Fibroblast of lung (primary cell): ENCODE measurements around the gene PARS2. TPM values are rescaled to one million over a fixed set of nuclear protein-coding genes. Genes with fewer than 3 reads are reported as not detected.

ENCODE experiments used
- DNase-seq, 2 donors: peaks; one replicate each; pipeline versions ENCODE4 v3.0.0 to v3.0.0-alpha.2; 2010; ENCODE audit warnings: low read depth in 2 of 2
- H2AFZ ChIP-seq: 2 replicates; pipeline ENCODE4 v1.5.1; 2012; ENCODE audit warnings: low read length, control low read depth, inconsistent platforms
- H3K27ac ChIP-seq: 2 replicates; pipeline ENCODE4 v1.5.1; 2011; ENCODE audit warnings: low read length, control low read depth; ENCODE audit not compliant: insufficient read depth
- H3K27me3 ChIP-seq: 2 replicates; pipeline ENCODE4 v1.5.1; 2011; ENCODE audit warnings: mild to moderate bottlenecking, low read length; ENCODE audit not compliant: control insufficient read depth, insufficient read depth
- H3K36me3 ChIP-seq: 2 replicates; pipeline ENCODE4 v1.5.1; 2011; ENCODE audit warnings: low read length; ENCODE audit not compliant: control insufficient read depth, insufficient read depth
- H3K4me1 ChIP-seq: 2 replicates; pipeline ENCODE4 v1.5.1; 2011; ENCODE audit warnings: low read length; ENCODE audit not compliant: control insufficient read depth, insufficient read depth; ENCODE audit errors: extremely low read depth
- H3K4me2 ChIP-seq: 2 replicates; pipeline ENCODE4 v1.5.1; 2011; ENCODE audit warnings: low read length, control low read depth; ENCODE audit not compliant: insufficient read depth; ENCODE audit errors: extremely low read depth
- H3K4me3 ChIP-seq, 4 experiments: fragments of 200-600 bp in 1 of 4; sonication (generic) in 1 of 4; replicated peaks in 1 of 4; 2 replicates each; pipeline ENCODE4 v1.5.1; 2011 to 2016; ENCODE audit warnings: low read length in 4 of 4, low read depth in 3 of 4, mild to moderate bottlenecking in 3 of 4, control low read depth in 2 of 4, inconsistent platforms in 1 of 4, mixed read lengths in 1 of 4; ENCODE audit not compliant: insufficient read depth in 1 of 4; ENCODE audit errors: control extremely low read depth in 1 of 4
- H3K79me2 ChIP-seq: 2 replicates; pipeline ENCODE4 v1.5.1; 2012; ENCODE audit warnings: mild to moderate bottlenecking, low read length, inconsistent platforms; ENCODE audit not compliant: control insufficient read depth, insufficient read depth
- H3K9ac ChIP-seq: 2 replicates; pipeline ENCODE4 v1.5.1; 2011; ENCODE audit warnings: mild to moderate bottlenecking, low read length, control low read depth; ENCODE audit not compliant: insufficient read depth
- H3K9me3 ChIP-seq: 2 replicates; pipeline ENCODE4 v1.5.1; 2012; ENCODE audit warnings: low read depth, low read length; ENCODE audit not compliant: control insufficient read depth, insufficient read depth
- H4K20me1 ChIP-seq: 2 replicates; pipeline ENCODE4 v1.5.1; 2011; ENCODE audit warnings: low read length; ENCODE audit not compliant: control insufficient read depth, insufficient read depth; ENCODE audit errors: extremely low read depth
- EZH2 ChIP-seq: IDR thresholded peaks from 2 replicates; pipeline ENCODE4 v1.5.1; 2012; ENCODE audit warnings: low read length, control low read depth, mild to moderate bottlenecking; ENCODE audit errors: missing control alignments
- polyA plus RNA-seq, 2 donors: library from polyadenylated mRNA; depleted of rRNA in 1 of 2; stranded (reverse) in 1 of 2; unstranded in 1 of 2; fragments of >200 nt; gene quantifications; 2 replicates each; pipeline ENCODE4 v1.2.1, GENCODE V29; 2011 to 2012; ENCODE audit warnings: missing spikeins in 1 of 2
- total RNA-seq: library from RNA; depleted of rRNA; stranded (reverse); fragments of >200 nt; gene quantifications from 2 replicates; pipeline ENCODE4 v1.2.1, GENCODE V29; 2014
- TF ChIP-seq, protein P1 (sequence below), 2 donors: IDR thresholded peaks in 1 of 2; conservative IDR thresholded peaks in 1 of 2; 1 replicate in 1 of 2; 2 replicates in 1 of 2; pipeline ENCODE4 v1.5.1; 2011 to 2012; ENCODE audit warnings: low read length in 2 of 2, control low read depth in 1 of 2, inconsistent platforms in 1 of 2, low read depth in 1 of 2, mild to moderate bottlenecking in 1 of 2

Gene PARS2
- total and polyA plus RNA-seq, 2 donors (not counting 1 experiment from before 2014, with no cell fraction given): 3.4 to 5.4 TPM

DNA sequence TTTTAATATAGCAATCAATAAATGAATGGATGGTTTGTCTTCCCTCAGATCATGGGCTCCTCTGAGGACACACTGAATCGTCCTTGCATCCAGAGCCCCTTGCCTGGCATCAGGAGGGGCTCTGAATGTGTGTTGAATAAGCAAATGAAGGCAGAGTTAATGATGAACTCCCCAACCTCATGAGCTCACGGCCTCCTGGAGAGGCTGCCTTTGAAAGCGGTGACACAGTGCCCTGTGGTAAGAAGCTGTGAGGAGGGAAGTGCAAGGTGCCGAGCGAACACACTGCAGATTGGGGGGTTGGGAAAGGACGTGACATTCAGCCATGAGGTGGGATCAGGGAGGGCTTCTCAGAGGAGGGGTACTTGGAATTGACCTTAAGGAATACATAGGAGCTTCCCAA lies 3.2 kb upstream of the PARS2 start:
- no peaks in the 10 kb centered on the region for H3K79me2 ChIP-seq
- H3K9ac ChIP-seq: no peak overlapping the region
- H4K20me1 ChIP-seq: no peaks in the 10 kb centered on the region
- TF ChIP-seq, protein P1, sequence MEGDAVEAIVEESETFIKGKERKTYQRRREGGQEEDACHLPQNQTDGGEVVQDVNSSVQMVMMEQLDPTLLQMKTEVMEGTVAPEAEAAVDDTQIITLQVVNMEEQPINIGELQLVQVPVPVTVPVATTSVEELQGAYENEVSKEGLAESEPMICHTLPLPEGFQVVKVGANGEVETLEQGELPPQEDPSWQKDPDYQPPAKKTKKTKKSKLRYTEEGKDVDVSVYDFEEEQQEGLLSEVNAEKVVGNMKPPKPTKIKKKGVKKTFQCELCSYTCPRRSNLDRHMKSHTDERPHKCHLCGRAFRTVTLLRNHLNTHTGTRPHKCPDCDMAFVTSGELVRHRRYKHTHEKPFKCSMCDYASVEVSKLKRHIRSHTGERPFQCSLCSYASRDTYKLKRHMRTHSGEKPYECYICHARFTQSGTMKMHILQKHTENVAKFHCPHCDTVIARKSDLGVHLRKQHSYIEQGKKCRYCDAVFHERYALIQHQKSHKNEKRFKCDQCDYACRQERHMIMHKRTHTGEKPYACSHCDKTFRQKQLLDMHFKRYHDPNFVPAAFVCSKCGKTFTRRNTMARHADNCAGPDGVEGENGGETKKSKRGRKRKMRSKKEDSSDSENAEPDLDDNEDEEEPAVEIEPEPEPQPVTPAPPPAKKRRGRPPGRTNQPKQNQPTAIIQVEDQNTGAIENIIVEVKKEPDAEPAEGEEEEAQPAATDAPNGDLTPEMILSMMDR (conservative IDR thresholded peaks at IDR 0.05 in 1 of 2, IDR thresholded peaks at IDR 0.05 in 1 of 2; ENCODE audit: low read depth in 1 of 2, low read length in 2 of 2): no peak
- TF ChIP-seq EZH2: no peak
- H3K36me3 ChIP-seq: no peaks in the 10 kb centered on the region
- H3K27ac ChIP-seq: no peak overlapping the region
- H3K4me3 ChIP-seq: no peak overlapping the region
- H3K9me3 ChIP-seq: no peaks in the 10 kb centered on the region
- H3K27me3 ChIP-seq: no peaks in the 10 kb centered on the region
- H3K4me1 ChIP-seq: no peaks in the 10 kb centered on the region
- no peak overlapping the region for H2AFZ ChIP-seq
- no peak for DNase-seq
- no peak overlapping the region for H3K4me2 ChIP-seq

DNA sequence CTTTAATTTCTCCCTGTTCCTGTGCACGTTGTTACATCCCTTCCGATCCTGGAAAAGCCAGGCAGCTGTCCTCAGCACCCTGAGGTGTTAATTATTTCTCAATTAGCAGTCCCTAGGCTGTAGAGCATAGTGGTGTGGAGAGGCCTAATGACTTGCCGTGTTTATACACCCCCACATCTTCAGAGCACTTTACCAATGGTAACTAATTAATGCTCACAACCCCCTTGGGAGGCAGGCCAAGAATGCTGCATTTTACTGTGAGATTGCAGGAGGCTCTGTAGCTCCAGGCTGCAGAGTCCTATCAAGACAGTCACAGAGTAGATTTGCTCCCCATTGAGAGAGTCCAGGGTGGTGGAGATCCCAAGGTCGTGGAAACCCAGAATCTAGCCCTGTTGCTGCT lies 2.4 kb upstream of the PARS2 start:
- H2AFZ ChIP-seq: no peak overlapping the region
- no peaks in the 10 kb centered on the region for H3K36me3 ChIP-seq
- no peaks in the 10 kb centered on the region for H4K20me1 ChIP-seq
- no peak for DNase-seq
- TF ChIP-seq, protein P1 (conservative IDR thresholded peaks at IDR 0.05 in 1 of 2, IDR thresholded peaks at IDR 0.05 in 1 of 2; ENCODE audit: low read depth in 1 of 2, low read length in 2 of 2): no peak
- no peak for TF ChIP-seq EZH2
- no peak overlapping the region for H3K27ac ChIP-seq
- H3K4me2 ChIP-seq: no peak overlapping the region
- H3K27me3 ChIP-seq: no peaks in the 10 kb centered on the region
- no peaks in the 10 kb centered on the region for H3K4me1 ChIP-seq
- H3K79me2 ChIP-seq: no peaks in the 10 kb centered on the region
- no peak overlapping the region for H3K4me3 ChIP-seq
- H3K9ac ChIP-seq: no peak overlapping the region
- H3K9me3 ChIP-seq: no peaks in the 10 kb centered on the region

DNA sequence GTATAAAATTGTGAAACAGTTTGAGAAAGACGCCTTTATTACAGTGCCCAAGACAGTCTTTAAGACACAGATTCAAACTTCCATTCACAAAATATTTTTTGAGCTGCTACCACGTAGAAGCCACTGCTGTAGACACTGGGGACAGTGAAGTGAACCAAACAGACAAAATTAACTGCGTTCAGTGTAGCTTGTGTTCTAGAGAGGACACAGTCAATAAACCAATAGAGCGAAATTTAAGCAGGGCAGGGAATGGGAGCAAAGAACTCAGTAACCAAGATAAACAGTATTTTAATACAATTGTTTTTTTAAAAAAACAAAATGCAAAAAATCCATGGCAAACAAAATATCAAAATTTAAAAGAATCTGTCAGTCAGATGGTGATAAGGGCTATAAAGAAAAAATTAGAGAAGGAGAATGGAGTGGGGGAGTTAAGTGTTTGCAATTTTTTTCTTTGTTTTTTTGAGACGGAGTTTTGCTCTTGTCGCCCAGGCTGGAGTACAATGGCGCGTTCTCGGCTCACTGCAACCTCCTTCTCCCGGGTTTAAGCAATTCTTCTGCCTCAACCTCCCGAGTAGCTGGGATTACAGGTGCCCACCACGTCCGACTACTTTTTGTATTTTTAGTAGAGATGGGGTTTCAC lies 719 bp upstream of the PARS2 start:
- Histone ChIP-seq H3K27ac (peak overlapping the region; percentile 70), H2AFZ (peak overlapping the region; percentile 91), H3K4me1 (no peaks in the 10 kb centered on the region), H3K79me2 (no peaks in the 10 kb centered on the region), H4K20me1 (no peaks in the 10 kb centered on the region), H3K4me2 (peak overlapping the region; percentile 100), H3K36me3 (no peaks in the 10 kb centered on the region), H3K27me3 (no peaks in the 10 kb centered on the region), H3K4me3 (peak overlapping the region; percentile 58 to 83 (median 68)), H3K9ac (peak overlapping the region; percentile 39), H3K9me3 (no peaks in the 10 kb centered on the region)
- TF ChIP-seq, protein P1 (conservative IDR thresholded peaks at IDR 0.05 in 1 of 2, IDR thresholded peaks at IDR 0.05 in 1 of 2; ENCODE audit: low read depth in 1 of 2, low read length in 2 of 2): no peak
- TF ChIP-seq EZH2: no peak
- DNase-seq: no peak
